ENCODE results near the gene JDP2. TPM values are rescaled to one million over a fixed set of nuclear protein-coding genes. Genes with fewer than 3 reads are reported as not detected.

Gene JDP2
- total and polyA plus RNA-seq, 7 donors: 11.0 to 73.2 (median 37.2) TPM

- intact Hi-C loops (cut with DNase I): no loop called here
Observed at GRCh38 chr14:75404847-75405246, 23.0 kb upstream of the JDP2 start.

DNA sequence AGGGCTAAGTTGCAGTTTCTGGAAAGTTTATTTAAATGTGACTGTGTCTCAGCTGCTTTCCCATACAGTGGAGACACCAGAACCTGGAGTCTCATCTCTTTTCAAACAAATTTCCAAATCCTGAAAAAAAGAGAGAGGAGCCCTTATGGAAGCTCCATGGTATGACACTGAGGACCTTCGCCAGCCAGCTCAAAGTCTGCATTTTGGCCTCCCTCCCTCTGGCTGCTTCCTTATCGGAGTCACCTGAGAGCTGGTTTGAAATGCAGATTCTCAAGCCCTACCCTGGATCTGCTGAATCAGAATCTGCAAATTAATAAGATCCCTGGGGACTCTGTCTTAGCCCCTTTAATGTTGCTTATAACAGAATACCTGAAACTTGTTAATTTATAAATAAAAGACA lies 21.7 kb upstream of the JDP2 start:
- Histone ChIP-seq H3K4me3 (no peak overlapping the region), H3K4me1 (peaks cover 5% of the 10 kb centered on the region), H3K27me3 (ENCODE audit: insufficient read depth in 3 of 3, low read length in 2 of 3) (no peaks in the 10 kb centered on the region), H3K9me3 (no peaks in the 10 kb centered on the region), H3K27ac (no peak overlapping the region), H3K36me3 (ENCODE audit: insufficient read depth in 1 of 2, low read depth in 1 of 2) (no peaks in the 10 kb centered on the region)
- WGBS, 3 donors: 62 to 85% (median 69%) methylated on average over 2 of the region's 2 CpGs
- ATAC-seq (no peak), DNase-seq (no peak)
- intact Hi-C loops (cut with DNase I): no loop called here
- no peak for TF ChIP-seq CTCF (IDR thresholded peaks at IDR 0.05)

More at GRCh38 chr14:75404847-75405246, 23.0 kb upstream of the JDP2 start:
- H3K4me3 ChIP-seq: no peak overlapping the region
- DNase-seq: no peak
- H3K9me3 ChIP-seq: no peaks in the 10 kb centered on the region
- 76 to 87% (median 81%) methylated on average over 4 of the region's 4 CpGs for WGBS, 3 donors
- H3K36me3 ChIP-seq (ENCODE audit: insufficient read depth in 1 of 2, low read depth in 1 of 2): no peaks in the 10 kb centered on the region
- peaks cover 18% of the 10 kb centered on the region for H3K4me1 ChIP-seq
- ATAC-seq: no peak
- no peaks in the 10 kb centered on the region for H3K27me3 ChIP-seq (ENCODE audit: insufficient read depth in 3 of 3, low read length in 2 of 3)
- no peak overlapping the region for H3K27ac ChIP-seq
- TF ChIP-seq CTCF (IDR thresholded peaks at IDR 0.05): no peak

- no peak for TF ChIP-seq CTCF (IDR thresholded peaks at IDR 0.05)
- 94 to 97% (median 96%) methylated on average over 3 of the region's 3 CpGs for WGBS, 3 donors
- DNase-seq: no peak
- Histone ChIP-seq H3K4me1 (peaks cover 4% of the 10 kb centered on the region), H3K4me3 (no peak overlapping the region), H3K36me3 (ENCODE audit: insufficient read depth in 1 of 2, low read depth in 1 of 2) (no peaks in the 10 kb centered on the region), H3K9me3 (no peaks in the 10 kb centered on the region), H3K27ac (no peak overlapping the region), H3K27me3 (ENCODE audit: insufficient read depth in 3 of 3, low read length in 2 of 3) (no peaks in the 10 kb centered on the region)
- no peak for ATAC-seq
- intact Hi-C loops (cut with DNase I): no loop called here
Observed at GRCh38 chr14:75406856-75407255, 21.0 kb upstream of the JDP2 start.

DNA sequence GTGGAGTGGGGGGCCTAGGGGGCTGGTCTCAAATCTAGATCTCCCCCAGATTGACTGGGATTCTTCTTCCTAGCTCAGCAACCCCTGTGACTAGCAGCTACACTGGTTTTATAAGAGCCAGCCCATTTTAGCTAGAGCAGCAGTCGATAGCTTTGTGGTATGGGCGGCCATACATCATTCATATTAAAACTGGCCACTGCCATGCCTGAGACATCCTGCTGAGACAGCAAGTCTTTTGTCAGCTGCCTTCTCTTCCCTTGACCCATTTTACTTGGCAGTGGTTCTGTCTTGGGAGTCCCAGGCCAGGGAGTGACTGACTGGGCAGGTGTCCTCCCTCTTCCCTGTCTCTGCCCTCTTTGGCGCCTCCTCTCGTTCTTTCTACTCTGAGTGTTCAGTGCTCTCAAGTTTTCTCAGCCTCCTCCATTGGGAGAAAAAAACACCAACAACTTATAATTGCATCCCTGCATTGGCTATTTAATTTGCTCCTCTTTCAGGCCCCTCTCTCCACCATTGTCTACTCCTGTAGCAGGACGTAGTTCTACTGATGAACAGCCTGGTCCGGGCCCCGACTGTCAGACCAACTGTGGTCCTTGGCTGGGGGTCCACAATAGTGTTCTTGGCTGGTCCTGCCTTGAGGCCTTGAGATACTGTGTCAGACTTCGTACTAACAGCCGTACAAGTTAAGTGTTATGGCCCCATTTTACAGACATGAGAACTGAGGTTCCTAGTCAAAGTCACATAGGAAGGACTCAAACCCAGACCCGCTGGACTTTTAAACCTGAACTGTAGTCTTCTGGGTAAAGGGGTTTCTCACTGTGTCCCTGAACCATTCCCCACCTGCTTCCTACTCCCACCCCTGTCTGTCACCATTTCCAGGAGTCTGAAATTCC lies 18.3 kb upstream of the JDP2 start:
- no peaks in the 10 kb centered on the region for H3K9me3 ChIP-seq
- peak; percentile 47 to 86 for DNase-seq
- TF ChIP-seq CTCF (IDR thresholded peaks at IDR 0.05): peak; percentile 35
- H3K4me3 ChIP-seq: no peak overlapping the region
- intact Hi-C loops (cut with DNase I): loop anchor here in 1 of 2 donors (2.0 kb wide), 1 partner anchor 69 kb away; no protein-coding TSS in a partner anchor
- 64 to 77% (median 64%) methylated on average over 10 of the region's 10 CpGs for WGBS, 3 donors
- H3K27me3 ChIP-seq (ENCODE audit: insufficient read depth in 3 of 3, low read length in 2 of 3): no peaks in the 10 kb centered on the region
- no peaks in the 10 kb centered on the region for H3K36me3 ChIP-seq (ENCODE audit: insufficient read depth in 1 of 2, low read depth in 1 of 2)
- peak; percentile 95 to 98 (median 98) for ATAC-seq
- H3K27ac ChIP-seq: peak overlapping the region; percentile 73
- H3K4me1 ChIP-seq: peaks cover 4% of the 10 kb centered on the region
